Activated CD8-positive, alpha-beta T cell treated with anti-CD3 and anti-CD28 coated beads, Interleukin-2, amount 10 ng/mL, durations not matched to agents 7 days and 5 days (primary cell): ENCODE results near the gene ZNF764. TPM values are rescaled to one million over a fixed set of nuclear protein-coding genes. Genes with fewer than 3 reads are reported as not detected.

Source experiments
- ATAC-seq: fragments of 150-1000 bp; cut with Tn5 transposase; one replicate; pipeline ENCODE4 v1.10.0; 2021; ENCODE audit warnings: moderate library complexity
- CTCF ChIA-PET: fragments of 350-600 bp; sonication (Branson Sonifier 250); formaldehyde crosslinking; loops from one replicate; lab custom pipeline; 2021; ENCODE audit warnings: antibody characterized with exemption; lab: Charles Lee
- POLR2A ChIA-PET: fragments of 350-600 bp; sonication (Branson Sonifier 250); formaldehyde crosslinking; loops from one replicate; lab custom pipeline; 2021; ENCODE audit warnings: antibody characterized with exemption; lab: Charles Lee
- DNase-seq: peaks from one replicate; pipeline ENCODE4 v3.0.0-alpha.2; 2020
- H3K27ac Mint-ChIP-seq: one replicate; pipeline ENCODE4 v1.8.0; 2021; ENCODE audit warnings: mild to moderate bottlenecking, mixed read lengths
- H3K27me3 Mint-ChIP-seq: one replicate; pipeline ENCODE4 v1.8.0; 2021; ENCODE audit warnings: low read depth, mixed read lengths
- H3K36me3 Mint-ChIP-seq: one replicate; pipeline ENCODE4 v1.8.0; 2021; ENCODE audit warnings: low read depth, mixed read lengths
- H3K4me1 Mint-ChIP-seq: one replicate; pipeline ENCODE4 v1.8.0; 2021; ENCODE audit warnings: low read depth, mixed read lengths
- H3K4me3 Mint-ChIP-seq: one replicate; pipeline ENCODE4 v1.8.0; 2021; ENCODE audit warnings: mild to moderate bottlenecking, mixed read lengths
- H3K9me3 Mint-ChIP-seq: one replicate; pipeline ENCODE4 v1.8.0; 2022; ENCODE audit warnings: mixed read lengths; ENCODE audit not compliant: insufficient read depth
- total RNA-seq, 2 experiments: library from RNA; stranded (reverse); gene quantifications; one replicate each; pipeline ENCODE4 v1.2.3, GENCODE V29; 2021

ZNF764 gene
- total RNA-seq, 2 experiments from 2014 or later, result 15.2 to 15.4 TPM

GRCh38 chr16:30561089-30561816, 3.1 kb upstream of the ZNF764 start:
- no peaks in the 10 kb centered on the region for H3K9me3 Mint-ChIP-seq
- ATAC-seq (no peak), DNase-seq (no peak)
- peaks cover 28% of the 10 kb centered on the region for H3K4me1 Mint-ChIP-seq
- peak overlapping the region; percentile 81 for H3K4me3 Mint-ChIP-seq
- peaks cover 6% of the 10 kb centered on the region for H3K36me3 Mint-ChIP-seq
- CTCF ChIA-PET, result interaction anchor here (1.2 to 2.1 kb wide), 3 partner anchors 26 to 132 kb away, joined by 3 to 9 read pairs (median 7); partner anchors contain the start of gene DCTPP1
- H3K27ac Mint-ChIP-seq, result peak overlapping the region; percentile 85
- POLR2A ChIA-PET, result interaction anchor here (0.8 to 2.1 kb wide), 4 partner anchors 9 to 103 kb away, joined by 3 to 16 read pairs (median 8); partner anchors contain the start of genes ZNF688 and ZNF747
- peaks cover 3% of the 10 kb centered on the region for H3K27me3 Mint-ChIP-seq

GRCh38 chr16:30559690-30560089, 1.5 kb upstream of the ZNF764 start:
- H3K27ac Mint-ChIP-seq, result peak overlapping the region; percentile 56
- DNase-seq (no peak), ATAC-seq (no peak)
- H3K9me3 Mint-ChIP-seq, result no peaks in the 10 kb centered on the region
- H3K4me3 Mint-ChIP-seq, result peak overlapping the region; percentile 7
- ChIA-PET CTCF (interaction anchor here (1.5 to 6.0 kb wide), 2 partner anchors 24 to 99 kb away, joined by 4 to 76 read pairs; partner anchors contain the start of gene ZNF747), POLR2A (interaction anchor here (3.3 to 3.5 kb wide), 2 partner anchors 12 to 25 kb away, joined by 43 to 80 read pairs; partner anchors contain the start of genes ZNF688 and ZNF747)
- H3K4me1 Mint-ChIP-seq, result peaks cover 32% of the 10 kb centered on the region
- peaks cover 3% of the 10 kb centered on the region for H3K27me3 Mint-ChIP-seq
- peaks cover 17% of the 10 kb centered on the region for H3K36me3 Mint-ChIP-seq

GRCh38 chr16:30558789-30559377, 709 bp upstream of the ZNF764 start:
- Mint-ChIP-seq H3K9me3 (no peaks in the 10 kb centered on the region), H3K4me3 (peak overlapping the region; percentile 87), H3K4me1 (peaks cover 38% of the 10 kb centered on the region), H3K27me3 (peaks cover 3% of the 10 kb centered on the region), H3K36me3 (peaks cover 24% of the 10 kb centered on the region), H3K27ac (peak overlapping the region; percentile 86)
- ATAC-seq (no peak), DNase-seq (no peak)
- ChIA-PET CTCF (interaction anchor here (0.8 to 6.0 kb wide), 16 partner anchors 7 to 129 kb away, joined by 3 to 76 read pairs (median 6); partner anchors contain the start of genes DCTPP1, PRR14, ZNF688 and ZNF747), POLR2A (interaction anchor here (0.6 to 3.5 kb wide), 12 partner anchors 8 to 188 kb away, joined by 3 to 80 read pairs (median 6); partner anchors contain the start of genes DCTPP1, ITGAL, ZNF688 and ZNF689)

- Mint-ChIP-seq H3K36me3 (peaks cover 37% of the 10 kb centered on the region), H3K27me3 (peaks cover 3% of the 10 kb centered on the region), H3K27ac (peak overlapping the region; percentile 86), H3K9me3 (no peaks in the 10 kb centered on the region), H3K4me3 (peak overlapping the region; percentile 87), H3K4me1 (peaks cover 50% of the 10 kb centered on the region)
- DNase-seq (no peak), ATAC-seq (no peak)
- ChIA-PET CTCF (interaction anchor here (0.8 to 6.0 kb wide), 18 partner anchors 8 to 148 kb away, joined by 3 to 76 read pairs (median 4); partner anchors contain the start of genes DCTPP1, PRR14, ZNF688 and ZNF747), POLR2A (interaction anchor here (0.6 to 3.5 kb wide), 14 partner anchors 9 to 1629 kb away, joined by 3 to 80 read pairs (median 4); partner anchors contain the start of genes DCTPP1, ZNF688, ZNF689 and ZNF747)
Measured at GRCh38 chr16:30557707-30557956, 542 bp downstream of the ZNF764 start.

GRCh38 chr16:30556125-30556473, 2.1 kb downstream of the ZNF764 start:
- Mint-ChIP-seq H3K36me3 (peaks cover 40% of the 10 kb centered on the region), H3K4me3 (peak overlapping the region; percentile 58), H3K9me3 (no peaks in the 10 kb centered on the region), H3K27ac (peak overlapping the region; percentile 57), H3K27me3 (peaks cover 2% of the 10 kb centered on the region), H3K4me1 (peaks cover 60% of the 10 kb centered on the region)
- ChIA-PET CTCF (interaction anchor here (0.6 to 6.0 kb wide), 5 partner anchors 10 to 104 kb away, joined by 3 to 76 read pairs (median 8); partner anchors contain the start of genes ZNF688 and ZNF747), POLR2A (interaction anchor here (3.2 to 3.5 kb wide), 2 partner anchors 22 to 29 kb away, joined by 24 to 80 read pairs; partner anchors contain the start of genes ZNF747 and ZNF785)
- DNase-seq (no peak), ATAC-seq (no peak)

GRCh38 chr16:30555315-30556124, 2.7 kb downstream of the ZNF764 start:
- Mint-ChIP-seq H3K36me3 (peaks cover 40% of the 10 kb centered on the region), H3K9me3 (no peaks in the 10 kb centered on the region), H3K4me3 (peak overlapping the region; percentile 58), H3K4me1 (peaks cover 60% of the 10 kb centered on the region), H3K27me3 (no peaks in the 10 kb centered on the region), H3K27ac (peak overlapping the region; percentile 57)
- POLR2A ChIA-PET, result interaction anchor here (0.6 to 3.2 kb wide), 2 partner anchors 17 to 30 kb away, joined by 3 to 24 read pairs; partner anchors contain the start of gene ZNF785
- ATAC-seq, result no peak
- CTCF ChIA-PET, result interaction anchor here (6.0 kb wide), 1 partner anchor 20 kb away, joined by 76 read pairs; the partner anchor contains the start of gene ZNF747
- DNase-seq, result no peak

- Mint-ChIP-seq H3K9me3 (no peaks in the 10 kb centered on the region), H3K4me3 (no peak overlapping the region), H3K27ac (no peak overlapping the region), H3K36me3 (peaks cover 40% of the 10 kb centered on the region), H3K4me1 (peaks cover 58% of the 10 kb centered on the region), H3K27me3 (no peaks in the 10 kb centered on the region)
- DNase-seq (no peak), ATAC-seq (no peak)
- POLR2A ChIA-PET, result interaction anchor here (1.0 to 1.1 kb wide), 2 partner anchors 10 to 20 kb away, joined by 3 to 4 read pairs; no protein-coding TSS in a partner anchor
- CTCF ChIA-PET, result interaction anchor here (1.1 to 6.0 kb wide), 3 partner anchors 19 to 139 kb away, joined by 3 to 76 read pairs (median 7); partner anchors contain the start of gene ZNF747
Measured at GRCh38 chr16:30554557-30555314, 3.4 kb downstream of the ZNF764 start.

- DNase-seq, result no peak
- no peaks in the 10 kb centered on the region for H3K9me3 Mint-ChIP-seq
- H3K27ac Mint-ChIP-seq, result peak overlapping the region; percentile 95
- peaks cover 57% of the 10 kb centered on the region for H3K4me1 Mint-ChIP-seq
- H3K36me3 Mint-ChIP-seq, result peaks cover 40% of the 10 kb centered on the region
- ChIA-PET CTCF (interaction anchor here (1.6 to 5.1 kb wide), 2 partner anchors 18 to 140 kb away, joined by 3 to 34 read pairs; partner anchors contain the start of gene ZNF747), POLR2A (interaction anchor here (1.0 to 1.2 kb wide), 2 partner anchors 11 to 19 kb away, joined by 3 to 6 read pairs; partner anchors contain the start of gene ZNF688)
- no peak overlapping the region for H3K4me3 Mint-ChIP-seq
- ATAC-seq, result no peak
- no peaks in the 10 kb centered on the region for H3K27me3 Mint-ChIP-seq
Measured at GRCh38 chr16:30553393-30553899, 4.7 kb downstream of the ZNF764 start.

- no peak for ATAC-seq
- CTCF ChIA-PET, result interaction anchor here (1.1 to 5.1 kb wide), 4 partner anchors 17 to 141 kb away, joined by 3 to 34 read pairs (median 6); partner anchors contain the start of gene ZNF747
- Mint-ChIP-seq H3K27ac (peak overlapping the region; percentile 95), H3K9me3 (no peaks in the 10 kb centered on the region), H3K36me3 (peaks cover 40% of the 10 kb centered on the region), H3K27me3 (no peaks in the 10 kb centered on the region), H3K4me3 (no peak overlapping the region), H3K4me1 (peaks cover 56% of the 10 kb centered on the region)
- DNase-seq, result no peak
- POLR2A ChIA-PET, result interaction anchor here (1.2 to 1.8 kb wide), 2 partner anchors 18 to 19 kb away, joined by 6 to 15 read pairs; partner anchors contain the start of genes ZNF688 and ZNF747
Measured at GRCh38 chr16:30552956-30553355, 5.2 kb downstream of the ZNF764 start.

GRCh38 chr16:30551781-30552180, 6.4 kb downstream of the ZNF764 start:
- ChIA-PET POLR2A (interaction anchor here (0.9 to 1.8 kb wide), 4 partner anchors 9 to 21 kb away, joined by 3 to 15 read pairs (median 4); partner anchors contain the start of genes ZNF688 and ZNF747), CTCF (interaction anchor here (0.6 to 5.1 kb wide), 7 partner anchors 14 to 122 kb away, joined by 3 to 34 read pairs (median 4); partner anchors contain the start of genes DCTPP1, PRR14 and ZNF747)
- Mint-ChIP-seq H3K4me3 (peak overlapping the region; percentile 64), H3K27ac (peak overlapping the region; percentile 95), H3K36me3 (peaks cover 36% of the 10 kb centered on the region), H3K27me3 (no peaks in the 10 kb centered on the region), H3K9me3 (no peaks in the 10 kb centered on the region), H3K4me1 (peaks cover 56% of the 10 kb centered on the region)
- ATAC-seq (peak; percentile 94), DNase-seq (peak; percentile 78)
